Measurements from ENCODE around the gene BIRC5. TPM values are rescaled to one million over a fixed set of nuclear protein-coding genes. Genes with fewer than 3 reads are reported as not detected.

The BIRC5 gene
- total RNA-seq, 1 donor from 2014 or later = 1.1 TPM

DNA sequence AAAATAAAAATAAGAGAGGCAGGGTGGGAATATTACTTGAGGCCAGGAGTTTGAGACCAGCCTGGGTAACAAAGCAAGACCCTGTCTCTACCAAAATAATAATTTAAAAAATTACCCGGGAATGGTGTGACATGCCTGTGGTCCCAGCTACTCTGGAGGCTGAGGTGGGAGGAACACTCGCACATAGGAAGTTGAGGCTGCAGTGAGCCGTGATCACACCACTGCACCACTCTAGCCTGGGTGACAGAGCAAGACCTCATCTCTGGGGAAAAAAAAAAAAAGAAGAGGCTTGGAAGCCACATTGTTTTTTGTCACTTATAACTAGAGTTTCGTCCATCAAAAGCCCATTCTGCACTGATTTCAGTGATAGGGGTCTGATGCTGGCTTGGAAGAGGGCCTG, 14.1 kb downstream of the BIRC5 start:
- ATAC-seq (no peak), DNase-seq (no peak)
- H3K36me3 ChIP-seq = no peaks in the 10 kb centered on the region
- no peak overlapping the region for H3K4me3 ChIP-seq
- no peak overlapping the region for H3K27ac ChIP-seq
- no peaks in the 10 kb centered on the region for H3K9me3 ChIP-seq
- no peak for TF ChIP-seq CTCF (IDR thresholded peaks at IDR 0.05)
- intact Hi-C loops (cut with DNase I) = no loop called here
- peaks cover 33% of the 10 kb centered on the region for H3K27me3 ChIP-seq
- peaks cover 5% of the 10 kb centered on the region for H3K4me1 ChIP-seq

DNA sequence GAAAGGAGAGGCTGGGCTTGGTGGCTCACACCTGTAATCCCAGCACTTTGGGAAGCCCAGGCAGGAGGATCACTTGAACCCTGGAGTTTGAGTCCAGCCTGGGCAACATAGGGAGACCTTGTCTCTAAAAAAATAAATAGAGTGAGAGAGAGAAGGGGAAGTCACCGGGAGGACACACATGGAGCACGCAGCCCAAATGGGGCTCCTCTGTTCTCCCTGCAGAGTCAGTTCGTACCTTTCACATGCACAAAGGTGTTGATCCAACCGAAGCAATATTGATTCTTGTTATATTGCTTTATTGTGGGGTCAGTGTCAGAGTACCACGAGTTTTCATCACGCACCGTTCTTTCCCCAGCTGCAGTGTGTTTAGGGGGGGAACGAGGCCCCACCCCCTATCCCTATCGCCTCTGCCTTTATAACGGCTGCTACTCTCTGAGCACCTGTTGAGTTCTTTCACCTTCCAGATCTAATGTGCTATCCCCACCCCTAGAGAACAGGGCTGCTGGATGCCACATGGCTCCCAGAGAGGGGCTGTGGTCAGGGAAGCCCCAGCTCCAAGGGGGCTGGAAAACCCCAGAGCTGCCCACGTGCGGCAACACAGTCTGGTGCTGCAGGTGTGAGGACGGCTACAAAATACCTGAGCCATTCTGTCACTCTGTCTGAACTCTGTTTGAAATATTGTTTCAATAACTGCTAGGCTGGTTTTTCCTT, 16.4 kb downstream of the BIRC5 start:
- ATAC-seq = no peak
- Histone ChIP-seq H3K27me3 (peaks cover 34% of the 10 kb centered on the region), H3K36me3 (no peaks in the 10 kb centered on the region), H3K4me1 (peaks cover 5% of the 10 kb centered on the region), H3K4me3 (no peak overlapping the region), H3K27ac (no peak overlapping the region), H3K9me3 (no peaks in the 10 kb centered on the region)
- intact Hi-C loops (cut with DNase I) = no loop called here
- no peak for DNase-seq
- no peak for TF ChIP-seq CTCF (IDR thresholded peaks at IDR 0.05)

GRCh38 chr17:78230996-78231935, 17.2 kb downstream of the BIRC5 start, which contains the start of gene TMEM235:
Gene TMEM235, plus strand, starts transcription at chr17:78231631. Its CDS starts 393 bp downstream, at chr17:78232024.
- H3K27me3 ChIP-seq = peaks cover 34% of the 10 kb centered on the region
- TF ChIP-seq CTCF (IDR thresholded peaks at IDR 0.05) = no peak
- DNase-seq = no peak

GRCh38 chr17:78231991-78232858, 18.2 kb downstream of the BIRC5 start:
- Histone ChIP-seq H3K27ac (no peak overlapping the region), H3K9me3 (no peaks in the 10 kb centered on the region), H3K27me3 (peaks cover 34% of the 10 kb centered on the region), H3K4me3 (no peak overlapping the region), H3K4me1 (no peaks in the 10 kb centered on the region), H3K36me3 (no peaks in the 10 kb centered on the region)
- DNase-seq = peak; percentile 69
- peak; percentile 22 for ATAC-seq
- no peak for TF ChIP-seq CTCF (IDR thresholded peaks at IDR 0.05)
- intact Hi-C loops (cut with DNase I) = no loop called here

More at GRCh38 chr17:78230996-78231935, 17.2 kb downstream of the BIRC5 start, which contains the start of gene TMEM235:
- Histone ChIP-seq H3K9me3 (no peaks in the 10 kb centered on the region), H3K4me3 (no peak within 1 kb of the TSS), H3K36me3 (no peaks in the 10 kb centered on the region), H3K27ac (no peak within 1 kb of the TSS), H3K4me1 (peaks cover 5% of the 10 kb centered on the region)
- no peak for ATAC-seq
- intact Hi-C loops (cut with DNase I) = no loop called here

DNA sequence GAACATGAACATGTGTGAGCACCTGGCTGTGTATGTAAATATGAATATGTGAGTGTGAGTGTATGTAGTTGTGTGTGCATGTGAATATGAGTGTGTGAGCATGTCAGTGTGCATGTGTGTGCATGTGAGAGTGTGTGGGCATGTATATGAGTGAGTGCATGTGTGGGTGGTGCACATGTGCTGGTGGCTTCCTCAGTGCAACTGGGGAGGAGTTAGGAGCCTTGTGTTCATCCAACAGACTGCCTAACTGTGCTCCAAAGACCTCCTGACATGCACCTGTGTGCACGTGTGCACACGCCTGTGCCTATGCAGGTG, 18.8 kb downstream of the BIRC5 start:
- H3K4me1 ChIP-seq = no peaks in the 10 kb centered on the region
- no peak for TF ChIP-seq CTCF (IDR thresholded peaks at IDR 0.05)
- peak; percentile 8 for ATAC-seq
- H3K4me3 ChIP-seq = no peak overlapping the region
- H3K27me3 ChIP-seq = peaks cover 34% of the 10 kb centered on the region
- no peaks in the 10 kb centered on the region for H3K9me3 ChIP-seq
- intact Hi-C loops (cut with DNase I) = no loop called here
- no peak for DNase-seq
- H3K27ac ChIP-seq = no peak overlapping the region
- no peaks in the 10 kb centered on the region for H3K36me3 ChIP-seq

All from upper lobe of right lung (tissue), 1 donor.